HEK293 (cell line): ENCODE results near the gene KCNK1.

Experiments
- CTCF ChIA-PET: fragments of 350-600 bp; formaldehyde crosslinking; extraction: SDS; loops from one replicate; lab custom pipeline; 2021; ENCODE audit warnings: antibody characterized with exemption; lab: Yijun Ruan, JAX
- POLR2A ChIA-PET: fragments of 300-600 bp; formaldehyde crosslinking; extraction: SDS; loops from one replicate; lab custom pipeline; 2020; ENCODE audit warnings: antibody characterized with exemption, inconsistent platforms; lab: Yijun Ruan, JAX
- H3K27ac ChIP-seq: fragments of 200-500 bp; sonication (Bioruptor generic); 2 replicates; pipeline ENCODE4 v1.5.1; 2014; ENCODE audit warnings: low read depth, low read length, control low read depth, inconsistent platforms; ENCODE audit errors: extremely low read depth
- H3K36me3 ChIP-seq, 2 experiments: fragments of 200-500 bp in 1 of 2; sonication (Bioruptor generic) in 1 of 2; 1 replicate in 1 of 2; 2 replicates in 1 of 2; pipeline ENCODE4 v1.5.1; 2014 to 2017; ENCODE audit warnings: inconsistent platforms in 2 of 2, low read length in 2 of 2; ENCODE audit not compliant: control insufficient read depth in 2 of 2, insufficient read depth in 1 of 2
- H3K4me1 ChIP-seq: fragments of 200-500 bp; sonication (Bioruptor generic); 2 replicates; pipeline ENCODE4 v1.5.1; 2014; ENCODE audit warnings: mild to moderate bottlenecking, low read length, inconsistent platforms; ENCODE audit not compliant: control insufficient read depth, insufficient read depth
- H3K4me3 ChIP-seq: 2 replicates; pipeline ENCODE4 v1.5.1; 2011; ENCODE audit warnings: low read depth, mild to moderate bottlenecking, control low read depth, low read length, moderate library complexity
- H3K9me3 ChIP-seq: fragments of 200-500 bp; sonication (Bioruptor generic); 2 replicates; pipeline ENCODE4 v1.5.1; 2014; ENCODE audit warnings: low read depth, low read length, inconsistent platforms; ENCODE audit not compliant: control insufficient read depth, insufficient read depth
- BCL11A ChIP-seq: fragments of 450-650 bp; formaldehyde crosslinking; IDR thresholded peaks from 2 replicates; pipeline ENCODE4 v1.5.1; 2016; ENCODE audit warnings: low read depth, missing biosample characterization, missing genetic modification characterization
- GFI1B ChIP-seq: fragments of 450-650 bp; formaldehyde crosslinking; IDR thresholded peaks from 2 replicates; pipeline ENCODE4 v1.5.1; 2016; ENCODE audit warnings: missing biosample characterization, missing genetic modification characterization
- HIC1 ChIP-seq: fragments of 450-650 bp; formaldehyde crosslinking; IDR thresholded peaks from 2 replicates; pipeline ENCODE4 v1.5.1; 2016; ENCODE audit warnings: missing biosample characterization, missing genetic modification characterization
- INSM2 ChIP-seq: fragments of 450-650 bp; formaldehyde crosslinking; IDR thresholded peaks from 2 replicates; pipeline ENCODE4 v1.5.1; 2016; ENCODE audit warnings: missing biosample characterization, missing genetic modification characterization
- OVOL3 ChIP-seq: fragments of 450-650 bp; formaldehyde crosslinking; IDR thresholded peaks from 2 replicates; pipeline ENCODE4 v1.5.1; 2016; ENCODE audit warnings: missing biosample characterization, missing genetic modification characterization
- PRDM1 ChIP-seq: fragments of 450-650 bp; formaldehyde crosslinking; IDR thresholded peaks from 2 replicates; pipeline ENCODE4; 2016; ENCODE audit warnings: missing biosample characterization, missing genetic modification characterization
- ZBTB11 ChIP-seq: fragments of 450-650 bp; formaldehyde crosslinking; conservative IDR thresholded peaks from 2 replicates; pipeline ENCODE4 v1.5.1; 2016; ENCODE audit warnings: low read depth, missing biosample characterization, missing genetic modification characterization
- ZBTB8A ChIP-seq: fragments of 450-650 bp; formaldehyde crosslinking; IDR thresholded peaks from 2 replicates; pipeline ENCODE4 v1.5.1; 2016; ENCODE audit warnings: missing biosample characterization, missing genetic modification characterization
- ZNF280D ChIP-seq: fragments of 450-650 bp; formaldehyde crosslinking; IDR thresholded peaks from 2 replicates; pipeline ENCODE4 v1.5.1; 2016; ENCODE audit warnings: missing biosample characterization, missing genetic modification characterization
- ZNF488 ChIP-seq: fragments of 450-650 bp; formaldehyde crosslinking; IDR thresholded peaks from 2 replicates; pipeline ENCODE4 v1.5.1; 2016; ENCODE audit warnings: missing biosample characterization, missing genetic modification characterization
- ZNF501 ChIP-seq: fragments of 450-650 bp; formaldehyde crosslinking; IDR thresholded peaks from 2 replicates; pipeline ENCODE4 v1.5.1; 2016; ENCODE audit warnings: missing biosample characterization, missing genetic modification characterization
- ZNF518A ChIP-seq: fragments of 450-650 bp; formaldehyde crosslinking; conservative IDR thresholded peaks from 2 replicates; pipeline ENCODE4 v1.5.1; 2016; ENCODE audit warnings: low read depth, missing biosample characterization, missing genetic modification characterization
- ZNF558 ChIP-seq: fragments of 450-650 bp; formaldehyde crosslinking; IDR thresholded peaks from 2 replicates; pipeline ENCODE4 v1.5.1; 2016; ENCODE audit warnings: missing biosample characterization, missing genetic modification characterization
- ZNF596 ChIP-seq: fragments of 450-650 bp; IDR thresholded peaks from 2 replicates; pipeline ENCODE4 v1.5.0; 2018; ENCODE audit warnings: missing biosample characterization, mild to moderate bottlenecking, missing genetic modification characterization, moderate library complexity
- ZNF600 ChIP-seq: fragments of 450-650 bp; formaldehyde crosslinking; IDR thresholded peaks from 2 replicates; pipeline ENCODE4 v1.5.1; 2016; ENCODE audit warnings: missing biosample characterization, missing genetic modification characterization

The KCNK1 gene

GRCh38 chr1:233632436-233632835 lies 18.5 kb downstream of the KCNK1 start:
- Histone ChIP-seq H3K4me1 (peaks cover 19% of the 10 kb centered on the region), H3K27ac (no peak overlapping the region), H3K9me3 (no peaks in the 10 kb centered on the region), H3K4me3 (no peak overlapping the region), H3K36me3 (peaks cover 0 to 19% of the 10 kb centered on the region in 2 experiments; a peak in 1 of 3 replicates)
- TF ChIP-seq ZNF518A, result no peak
- no peak for TF ChIP-seq ZNF501 (tag by site-specific recombination)
- no peak for TF ChIP-seq HIC1 (tag by site-specific recombination)
- no peak for TF ChIP-seq OVOL3 (tag by site-specific recombination)
- POLR2A ChIA-PET, result no interaction called here
- CTCF ChIA-PET, result interaction anchor here (0.6 to 1.2 kb wide), 3 partner anchors 10 to 192 kb away, joined by 3 to 6 read pairs (median 4); no protein-coding TSS in a partner anchor

- ChIA-PET CTCF (interaction anchor here (0.7 to 1.1 kb wide), 3 partner anchors 110 to 195 kb away, joined by 3 read pairs; no protein-coding TSS in a partner anchor), POLR2A (interaction anchor here (0.7 to 1.3 kb wide), 3 partner anchors 12 to 27 kb away, joined by 3 to 9 read pairs (median 3); partner anchors contain the start of gene KCNK1)
- Histone ChIP-seq H3K9me3 (no peaks in the 10 kb centered on the region), H3K36me3 (peaks cover 0 to 16% of the 10 kb centered on the region in 2 experiments; a peak in 1 of 3 replicates), H3K27ac (peak overlapping the region; percentile 12; the same call in 1 of the 2 replicates), H3K4me3 (no peak overlapping the region), H3K4me1 (peaks cover 28% of the 10 kb centered on the region)
- TF ChIP-seq INSM2 (tag by site-specific recombination) (peak; percentile 66; the same call in 1 of the 2 replicates), ZBTB8A (peak; percentile 88), ZNF488 (tag by site-specific recombination) (no peak), ZNF600 (tag by site-specific recombination) (peak; percentile 100), PRDM1 (tag by site-specific recombination) (peak; percentile 95), ZNF280D (tag by site-specific recombination) (peak; percentile 92), ZBTB11 (tag by site-specific recombination) (no peak; the same call in 1 of the 2 replicates), ZNF596 (tag by site-specific recombination) (peak; percentile 77), BCL11A (peak; percentile 97), GFI1B (tag by site-specific recombination) (0 out of 2 replicates have a peak, but pooled peaks have one; percentile 83), ZNF558 (tag by site-specific recombination) (peak; percentile 93)
Measured at GRCh38 chr1:233635765-233636502, 22.0 kb downstream of the KCNK1 start.
